ENCODE measurements around the gene ARHGEF28.

Gene ARHGEF28

DNA sequence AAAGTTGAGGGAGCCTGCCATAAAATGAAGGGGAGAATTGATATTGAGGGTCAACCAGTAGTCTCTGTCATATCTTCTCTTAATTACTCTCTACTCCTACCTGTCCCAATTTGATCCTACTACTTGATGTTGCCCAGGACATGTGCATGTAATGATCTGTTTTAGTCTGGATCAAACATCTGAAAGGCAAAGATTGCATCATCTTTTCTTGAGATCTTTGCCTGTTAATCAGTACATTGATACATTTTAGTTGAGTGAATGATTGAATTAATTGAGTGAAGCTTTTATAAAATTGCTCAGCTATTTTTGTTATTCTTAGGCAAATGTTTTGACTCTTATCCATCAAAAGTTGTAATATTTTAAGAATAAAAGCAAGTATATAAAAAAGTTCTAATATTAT lies 21.7 kb downstream of the ARHGEF28 start:
- no peak overlapping the region for H3K4me2 ChIP-seq (ENCODE audit: insufficient read depth, low read length)
- peaks cover 3% of the 10 kb centered on the region for H3K27me3 ChIP-seq (ENCODE audit: insufficient read depth, low read length, poor library complexity)
- ATAC-seq (ENCODE audit: insufficient read depth, low read depth) (no peak), DNase-seq (no peak)
- H3K4me3 ChIP-seq (ENCODE audit: low read depth in 1 of 2, low read length in 2 of 2), result no peak overlapping the region
- H3K9me3 ChIP-seq (ENCODE audit: insufficient read depth, low read length, severe bottlenecking), result no peaks in the 10 kb centered on the region
- H3K4me1 ChIP-seq (ENCODE audit: insufficient read depth, low read length), result no peaks in the 10 kb centered on the region
- no peaks in the 10 kb centered on the region for H3K79me2 ChIP-seq (ENCODE audit: insufficient read depth, low read length)
- no peak for TF ChIP-seq EZH2 (IDR thresholded peaks at IDR 0.05; ENCODE audit: borderline replicate concordance, low read depth, low read length, severe bottlenecking)
- TF ChIP-seq, protein P1, sequence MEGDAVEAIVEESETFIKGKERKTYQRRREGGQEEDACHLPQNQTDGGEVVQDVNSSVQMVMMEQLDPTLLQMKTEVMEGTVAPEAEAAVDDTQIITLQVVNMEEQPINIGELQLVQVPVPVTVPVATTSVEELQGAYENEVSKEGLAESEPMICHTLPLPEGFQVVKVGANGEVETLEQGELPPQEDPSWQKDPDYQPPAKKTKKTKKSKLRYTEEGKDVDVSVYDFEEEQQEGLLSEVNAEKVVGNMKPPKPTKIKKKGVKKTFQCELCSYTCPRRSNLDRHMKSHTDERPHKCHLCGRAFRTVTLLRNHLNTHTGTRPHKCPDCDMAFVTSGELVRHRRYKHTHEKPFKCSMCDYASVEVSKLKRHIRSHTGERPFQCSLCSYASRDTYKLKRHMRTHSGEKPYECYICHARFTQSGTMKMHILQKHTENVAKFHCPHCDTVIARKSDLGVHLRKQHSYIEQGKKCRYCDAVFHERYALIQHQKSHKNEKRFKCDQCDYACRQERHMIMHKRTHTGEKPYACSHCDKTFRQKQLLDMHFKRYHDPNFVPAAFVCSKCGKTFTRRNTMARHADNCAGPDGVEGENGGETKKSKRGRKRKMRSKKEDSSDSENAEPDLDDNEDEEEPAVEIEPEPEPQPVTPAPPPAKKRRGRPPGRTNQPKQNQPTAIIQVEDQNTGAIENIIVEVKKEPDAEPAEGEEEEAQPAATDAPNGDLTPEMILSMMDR (IDR thresholded peaks at IDR 0.05; ENCODE audit: borderline replicate concordance, extremely low read depth, low read length, poor library complexity, severe bottlenecking), result no peak
- H4K20me1 ChIP-seq (ENCODE audit: insufficient read depth, low read length), result no peaks in the 10 kb centered on the region
- no peaks in the 10 kb centered on the region for H3K36me3 ChIP-seq (ENCODE audit: insufficient read depth, low read length)
- H3K27ac ChIP-seq (ENCODE audit: low read length), result no peak overlapping the region
- H2AFZ ChIP-seq (ENCODE audit: low read depth, low read length), result no peak overlapping the region
- H3K9ac ChIP-seq (ENCODE audit: low read depth, low read length), result no peak overlapping the region

DNA sequence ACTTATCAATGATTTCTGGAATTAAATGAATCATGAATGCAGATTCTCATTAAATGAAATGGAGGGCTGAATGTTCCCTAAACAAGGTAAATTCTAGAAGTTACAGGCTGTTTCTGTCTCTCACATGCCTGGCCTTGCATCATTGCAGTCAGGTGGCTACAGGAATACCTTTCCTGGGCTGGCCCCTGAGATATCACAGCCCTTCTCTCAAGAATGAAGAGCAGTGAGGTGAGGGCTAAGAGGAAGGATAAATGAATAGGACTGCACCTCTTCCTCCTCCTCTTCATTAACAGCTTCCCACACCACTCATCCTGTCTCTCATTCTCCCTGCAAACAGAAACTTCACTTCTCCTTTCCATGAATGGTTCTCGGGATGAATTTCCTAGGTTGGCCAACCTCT lies 22.5 kb downstream of the ARHGEF28 start:
- Histone ChIP-seq H2AFZ (ENCODE audit: low read depth, low read length) (no peak overlapping the region), H3K27ac (ENCODE audit: low read length) (no peak overlapping the region), H3K36me3 (ENCODE audit: insufficient read depth, low read length) (no peaks in the 10 kb centered on the region), H3K9ac (ENCODE audit: low read depth, low read length) (no peak overlapping the region), H3K27me3 (ENCODE audit: insufficient read depth, low read length, poor library complexity) (peaks cover 3% of the 10 kb centered on the region), H3K4me2 (ENCODE audit: insufficient read depth, low read length) (no peak overlapping the region), H3K79me2 (ENCODE audit: insufficient read depth, low read length) (no peaks in the 10 kb centered on the region), H3K9me3 (ENCODE audit: insufficient read depth, low read length, severe bottlenecking) (no peaks in the 10 kb centered on the region), H4K20me1 (ENCODE audit: insufficient read depth, low read length) (no peaks in the 10 kb centered on the region), H3K4me1 (ENCODE audit: insufficient read depth, low read length) (no peaks in the 10 kb centered on the region), H3K4me3 (ENCODE audit: low read depth in 1 of 2, low read length in 2 of 2) (no peak overlapping the region)
- ATAC-seq (ENCODE audit: insufficient read depth, low read depth), result no peak
- DNase-seq, result no peak
- TF ChIP-seq, protein P1 (IDR thresholded peaks at IDR 0.05; ENCODE audit: borderline replicate concordance, extremely low read depth, low read length, poor library complexity, severe bottlenecking), result no peak
- no peak for TF ChIP-seq EZH2 (IDR thresholded peaks at IDR 0.05; ENCODE audit: borderline replicate concordance, low read depth, low read length, severe bottlenecking)

DNA sequence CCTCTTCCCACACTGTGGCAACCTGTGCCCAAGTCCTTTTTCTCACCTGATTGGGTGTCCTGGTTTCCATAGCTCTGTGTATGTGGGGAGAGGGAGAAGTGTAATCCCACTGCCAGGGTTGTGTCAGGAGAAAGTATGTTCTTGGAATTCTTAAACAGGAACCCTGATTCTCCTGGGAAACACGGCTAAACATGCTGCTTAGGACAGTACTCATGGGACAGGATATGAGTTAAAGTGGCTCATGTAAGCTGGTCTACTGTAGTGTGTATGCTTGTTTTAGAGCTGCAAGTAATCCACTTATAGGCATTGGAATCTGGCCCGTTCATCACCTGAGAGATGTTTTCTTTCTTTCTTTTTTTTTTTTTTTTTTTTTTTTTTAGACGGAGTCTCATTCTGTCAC lies 23.9 kb downstream of the ARHGEF28 start:
- no peak overlapping the region for H3K27ac ChIP-seq (ENCODE audit: low read length)
- no peaks in the 10 kb centered on the region for H3K4me1 ChIP-seq (ENCODE audit: insufficient read depth, low read length)

More for the DNA sequence above, 23.9 kb downstream of the ARHGEF28 start:
- Histone ChIP-seq H3K4me3 (ENCODE audit: low read depth in 1 of 2, low read length in 2 of 2) (no peak overlapping the region), H3K79me2 (ENCODE audit: insufficient read depth, low read length) (no peaks in the 10 kb centered on the region), H3K9ac (ENCODE audit: low read depth, low read length) (no peak overlapping the region), H3K9me3 (ENCODE audit: insufficient read depth, low read length, severe bottlenecking) (no peaks in the 10 kb centered on the region), H3K27me3 (ENCODE audit: insufficient read depth, low read length, poor library complexity) (peaks cover 3% of the 10 kb centered on the region), H2AFZ (ENCODE audit: low read depth, low read length) (no peak overlapping the region), H3K36me3 (ENCODE audit: insufficient read depth, low read length) (no peaks in the 10 kb centered on the region), H3K4me2 (ENCODE audit: insufficient read depth, low read length) (no peak overlapping the region), H4K20me1 (ENCODE audit: insufficient read depth, low read length) (no peaks in the 10 kb centered on the region)
- DNase-seq (no peak), ATAC-seq (ENCODE audit: insufficient read depth, low read depth) (no peak)
- TF ChIP-seq, protein P1 (IDR thresholded peaks at IDR 0.05; ENCODE audit: borderline replicate concordance, extremely low read depth, low read length, poor library complexity, severe bottlenecking), result no peak
- no peak for TF ChIP-seq EZH2 (IDR thresholded peaks at IDR 0.05; ENCODE audit: borderline replicate concordance, low read depth, low read length, severe bottlenecking)

Measured in DND-41 (cell line).